NCI-H82 (cell line): ENCODE data around the gene TEX19.
"Not testable (repeated sequence)": the region's sequence is repeated elsewhere in the genome, so short reads cannot be mapped to it uniquely, and the experiment has no call there.

Experiments
- DNase-seq: peaks from one replicate; lab custom pipeline; 2025; lab: John Stamatoyannopoulos, UW

The TEX19 gene

DNA sequence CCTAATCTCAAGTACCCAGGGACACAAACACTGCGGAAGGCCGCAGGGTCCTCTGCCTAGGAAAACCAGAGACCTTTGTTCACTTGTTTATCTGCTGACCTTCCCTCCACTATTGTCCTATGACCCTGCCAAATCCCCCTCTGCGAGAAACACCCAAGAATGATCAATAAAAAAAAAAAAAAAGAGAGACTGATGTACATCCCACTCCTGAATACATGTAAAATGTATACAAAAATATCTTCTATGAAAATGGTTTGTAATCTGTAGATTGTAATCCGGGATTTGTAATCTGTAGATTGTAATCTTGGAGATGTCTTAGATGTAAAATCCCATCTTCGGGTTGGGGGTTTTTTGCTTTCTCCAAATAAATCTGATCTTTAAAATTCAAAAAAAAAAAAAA lies 18.2 kb downstream of the TEX19 start:
- not testable (repeated sequence) for DNase-seq

DNA sequence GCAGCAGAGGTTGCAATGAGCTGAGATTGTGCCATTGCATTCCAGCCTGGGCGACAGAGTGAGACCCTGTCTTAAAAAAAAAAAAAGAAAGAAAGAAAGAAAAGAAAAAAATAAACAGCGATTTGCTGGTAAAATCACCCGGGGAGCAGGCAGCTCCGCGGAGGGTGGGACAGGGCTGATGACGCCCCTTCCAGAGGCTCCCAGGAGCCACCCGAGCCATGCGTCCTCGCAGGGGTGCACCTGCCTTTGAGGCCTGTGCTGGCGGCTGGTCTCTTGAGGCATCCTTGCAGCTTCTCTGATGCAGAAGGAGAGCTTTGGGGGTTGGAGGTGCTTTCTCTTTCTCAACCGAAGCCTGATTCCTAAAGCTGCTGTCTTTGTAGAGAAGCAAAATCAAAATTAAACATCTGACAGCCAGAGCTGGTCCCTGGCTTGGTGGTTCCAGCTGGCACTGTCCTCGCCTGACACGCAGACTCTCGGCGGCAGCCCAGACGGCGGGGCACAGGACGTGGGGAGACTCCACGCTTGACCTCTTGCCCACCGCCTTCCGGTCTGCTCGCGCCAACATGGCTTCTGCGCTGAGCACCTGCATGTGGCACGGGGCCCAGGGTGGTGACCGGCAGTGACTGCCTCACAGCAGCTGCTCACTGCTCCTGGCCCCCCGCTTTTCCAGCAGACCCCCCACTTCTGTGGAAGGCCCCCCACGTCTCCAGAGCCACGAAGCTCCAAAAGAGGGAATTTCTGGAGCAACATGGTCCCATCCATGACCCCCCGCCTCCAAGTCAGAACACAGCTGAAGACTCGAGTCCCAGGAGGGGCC lies 19.1 kb downstream of the TEX19 start:
- DNase-seq, result no peak

DNA sequence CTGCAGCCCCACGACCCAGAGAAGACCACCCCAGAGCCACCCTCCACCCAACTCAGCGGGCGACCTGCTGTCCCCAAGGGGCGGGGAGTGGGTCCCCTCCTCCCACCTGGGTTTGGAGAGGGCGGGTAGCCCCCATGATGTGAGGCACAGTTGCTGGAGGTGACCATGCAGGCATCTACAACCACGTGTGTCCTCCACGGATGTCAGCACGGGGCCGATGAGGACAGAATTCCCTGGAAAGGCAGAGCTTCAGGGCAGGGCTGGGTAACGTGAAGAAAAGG lies 19.6 kb downstream of the TEX19 start:
- no peak for DNase-seq

DNA sequence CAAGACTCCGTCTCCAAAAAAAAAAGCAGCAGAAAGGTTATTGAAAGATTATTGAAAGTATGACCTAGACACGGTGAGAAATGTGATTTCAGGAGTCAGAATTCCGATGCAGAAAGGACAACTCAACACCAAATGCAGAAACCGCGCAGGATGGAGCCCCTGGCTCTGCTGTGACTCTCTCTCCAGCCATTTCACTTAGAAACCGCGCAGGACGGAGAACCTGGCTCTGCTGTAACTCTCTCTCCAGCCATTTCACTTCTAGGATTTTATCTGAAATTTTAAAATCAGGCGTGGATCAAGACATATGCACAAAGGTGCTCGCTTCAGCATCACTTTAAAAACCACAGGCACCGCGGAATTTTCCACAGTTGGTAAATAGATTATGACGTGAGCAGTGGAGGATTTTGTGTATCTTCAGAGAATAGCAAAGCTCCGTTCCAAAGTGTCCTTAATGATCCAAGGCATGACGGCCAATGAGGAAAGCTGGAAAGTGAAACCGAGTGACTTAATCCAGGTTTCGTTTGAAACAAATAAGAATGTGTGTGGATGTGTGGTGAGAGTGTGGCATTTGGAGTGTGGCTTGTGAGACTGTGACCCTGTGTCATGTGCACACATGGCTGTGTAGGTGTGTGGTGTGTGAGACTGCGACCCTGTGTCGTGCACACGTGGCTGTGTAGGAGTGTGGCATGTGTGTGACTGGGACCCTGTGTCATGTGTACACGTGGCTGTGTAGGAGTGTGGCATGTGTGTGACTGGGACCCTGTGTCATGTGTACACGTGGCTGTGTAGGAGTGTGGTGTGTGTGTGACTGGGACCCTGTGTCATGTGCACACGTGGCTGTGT lies 22.0 kb downstream of the TEX19 start:
- peak; percentile 36 for DNase-seq

DNA sequence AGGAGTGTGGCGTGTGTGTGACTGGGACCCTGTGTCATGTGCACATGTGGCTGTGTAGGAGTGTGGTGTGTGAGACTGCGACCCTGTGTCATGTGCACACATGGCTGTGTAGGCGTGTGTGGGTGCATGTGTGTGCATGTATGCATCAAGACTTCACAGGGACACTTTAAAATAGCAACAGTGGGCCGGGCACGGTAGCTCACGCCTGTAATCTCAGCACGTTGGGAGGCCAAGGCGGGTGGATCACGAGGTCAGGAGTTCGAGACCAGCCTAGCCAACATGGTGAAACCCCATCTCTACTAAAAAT lies 22.6 kb downstream of the TEX19 start:
- DNase-seq, result not testable (repeated sequence)

DNA sequence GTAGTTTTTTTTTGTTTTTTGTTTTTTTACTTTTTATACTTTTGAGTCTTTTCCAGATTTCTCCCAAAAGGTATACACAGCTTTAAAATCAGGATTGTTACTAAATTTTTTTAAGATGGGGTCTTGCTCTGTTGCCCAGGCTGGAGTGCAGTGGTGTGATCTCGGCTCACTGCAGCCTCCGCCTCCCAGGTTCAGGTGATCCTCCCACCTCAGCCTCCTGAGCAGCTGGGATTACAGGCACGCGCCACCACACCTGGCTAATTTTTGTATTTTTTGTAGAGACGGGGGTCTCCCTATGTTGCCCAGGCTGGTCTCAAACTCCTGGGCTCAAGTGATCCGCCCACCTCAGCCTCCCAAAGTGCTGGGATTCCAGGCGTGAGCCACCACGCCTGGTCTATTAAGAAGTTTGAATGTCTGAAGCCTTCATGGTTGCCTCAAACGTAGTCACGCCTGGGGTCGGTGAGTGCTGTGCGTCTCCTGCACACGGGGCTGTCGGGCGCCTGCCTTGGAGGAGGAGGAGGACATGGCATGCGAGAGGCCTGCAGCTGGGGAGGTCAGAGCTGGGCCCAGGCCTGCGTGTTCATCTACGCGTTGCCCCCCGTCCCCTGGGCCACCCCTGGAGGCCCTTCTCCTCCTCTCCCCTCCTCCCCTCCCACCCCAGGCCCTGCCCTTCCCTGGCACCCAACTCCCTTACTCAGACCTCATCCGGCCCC lies 23.3 kb downstream of the TEX19 start:
- DNase-seq, result not testable (repeated sequence)

DNA sequence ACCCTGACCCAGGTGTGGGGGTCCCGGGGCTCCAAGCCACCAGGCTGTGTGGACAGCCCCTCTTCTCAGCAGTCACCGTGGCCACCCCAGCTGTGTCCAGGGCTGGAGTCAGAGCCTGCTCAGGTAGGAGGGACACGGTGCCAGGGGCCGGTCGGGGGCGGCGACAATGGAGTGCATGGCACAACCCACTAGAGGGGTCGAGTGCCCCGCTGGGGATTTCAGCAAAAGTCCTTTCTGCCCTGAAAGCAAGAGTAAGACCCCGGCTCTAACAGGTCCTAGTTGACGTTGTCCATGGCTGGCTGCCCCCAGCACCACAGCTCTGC lies 23.8 kb downstream of the TEX19 start:
- no peak for DNase-seq

DNA sequence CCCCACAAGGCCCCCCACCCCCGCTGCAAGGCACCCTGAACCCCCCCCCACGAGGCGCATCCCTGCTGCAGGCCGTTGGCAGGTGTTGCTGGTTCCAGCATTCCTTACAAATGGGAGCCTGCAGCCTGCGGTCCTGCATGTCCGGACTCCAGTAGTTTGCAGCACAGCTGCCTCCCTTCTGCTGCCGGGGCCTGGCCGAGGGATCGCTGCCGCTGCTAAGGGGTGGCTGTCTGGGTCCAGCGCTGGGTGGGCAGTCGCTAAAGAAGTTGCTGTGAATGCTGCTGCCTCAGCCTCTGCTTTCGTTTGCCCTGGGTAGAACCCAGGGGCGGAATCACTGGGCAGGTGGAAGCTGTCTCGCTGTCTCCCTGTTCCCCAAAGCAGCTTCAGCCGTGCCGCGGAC lies 24.4 kb downstream of the TEX19 start:
- no peak for DNase-seq

DNA sequence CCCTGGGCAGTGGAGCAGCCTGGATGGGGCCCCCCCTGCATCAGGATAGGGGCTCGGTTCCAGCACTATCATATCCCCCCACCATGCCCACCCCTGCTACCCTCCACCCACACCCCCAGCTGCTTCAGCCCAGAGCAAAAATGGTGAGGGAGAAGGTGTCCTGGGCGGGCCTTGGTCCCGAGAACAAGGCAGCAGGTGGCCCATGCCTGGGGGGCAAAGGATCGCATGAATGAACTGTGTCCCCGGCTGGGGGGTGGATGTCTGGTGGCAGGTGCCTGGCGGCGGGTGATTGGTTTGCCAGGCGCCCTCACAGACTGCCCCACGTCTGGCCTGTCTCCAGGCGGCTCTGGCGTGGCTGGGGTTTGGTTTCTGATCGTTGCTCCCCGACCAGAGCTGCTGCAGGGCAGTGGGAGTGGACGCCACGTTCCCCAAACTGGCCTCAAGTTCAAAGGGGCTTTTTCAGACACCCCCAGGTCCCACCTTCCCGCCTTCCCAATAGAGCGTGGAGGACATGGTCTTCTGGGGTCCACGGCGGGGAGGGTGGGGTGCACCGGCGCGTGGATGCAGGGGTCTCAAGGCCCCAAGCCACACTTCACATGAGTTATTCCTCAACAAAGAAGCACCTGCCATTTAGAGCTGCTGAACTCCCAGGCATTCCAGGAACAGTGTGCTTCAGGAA lies 25.1 kb downstream of the TEX19 start:
- DNase-seq, result no peak

DNA sequence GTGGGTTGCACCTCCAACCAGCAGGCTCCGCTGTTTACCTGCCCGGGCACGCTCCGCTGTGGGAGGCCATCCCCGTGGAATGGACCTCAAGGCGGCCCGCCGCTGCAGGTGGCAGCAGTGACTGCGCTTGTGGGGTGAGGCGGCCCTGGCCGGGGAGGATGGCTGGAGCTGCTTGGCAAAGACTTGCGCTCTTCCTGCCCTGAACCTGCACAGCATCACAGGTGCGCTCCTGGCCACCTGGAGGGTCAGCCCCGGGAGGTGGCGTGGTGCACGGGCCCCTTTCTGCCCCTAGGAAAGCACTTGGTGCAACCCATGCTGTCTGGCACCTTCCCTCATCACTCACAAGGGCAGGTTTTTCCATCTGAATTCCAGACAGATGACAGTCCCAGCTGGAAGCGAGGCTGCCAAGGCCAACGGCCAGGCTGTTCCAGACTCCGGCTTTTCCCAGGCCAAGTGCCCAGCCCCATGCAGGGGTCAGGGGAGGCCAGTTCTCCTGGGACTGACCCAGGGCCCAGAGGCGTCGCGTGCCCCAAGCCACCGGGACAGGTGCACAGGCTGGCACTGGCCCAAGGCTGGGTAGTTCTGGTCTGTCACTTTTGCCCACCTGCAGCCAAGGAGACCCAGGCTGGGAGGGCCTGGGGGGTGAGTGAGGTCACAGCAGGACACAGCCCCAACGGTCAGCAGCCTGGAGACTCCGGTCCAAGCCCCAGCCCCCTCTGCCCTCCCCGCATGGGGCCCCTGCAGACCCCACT lies 25.9 kb downstream of the TEX19 start:
- peak; percentile 29 for DNase-seq

DNA sequence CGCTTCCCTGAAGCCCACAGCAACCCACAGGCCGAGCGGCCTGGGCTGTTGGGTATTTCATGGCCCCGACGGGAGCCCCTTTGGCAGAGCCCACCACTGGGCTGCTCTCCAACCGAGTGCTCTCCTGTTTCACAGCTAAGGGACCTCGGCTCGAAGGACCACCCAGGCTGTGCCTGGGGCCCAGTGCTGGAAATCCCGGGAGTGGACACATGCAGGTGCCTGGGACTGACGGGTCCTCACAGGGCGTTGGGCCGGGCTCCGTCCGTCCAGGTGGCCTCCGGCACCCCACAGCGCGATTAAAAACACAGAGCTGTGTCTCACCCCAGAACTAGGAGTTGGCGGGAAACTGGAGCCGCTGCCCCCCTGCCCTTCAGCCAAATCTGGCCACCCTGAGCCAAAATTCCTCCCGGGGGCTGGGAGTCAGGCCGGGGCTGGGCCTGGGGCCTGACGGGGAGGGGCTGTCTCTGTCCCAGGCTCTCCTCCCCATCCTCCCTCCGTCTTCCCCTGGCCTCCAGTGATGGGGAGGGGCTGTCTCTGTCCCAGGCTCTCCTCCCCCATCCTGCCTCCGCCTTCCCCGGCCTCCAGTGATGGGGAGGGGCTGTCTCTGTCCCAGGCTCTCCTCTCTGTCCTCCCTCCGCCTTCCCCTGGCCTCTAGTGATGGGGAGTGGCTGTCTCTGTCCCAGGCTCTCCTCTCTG lies 26.7 kb downstream of the TEX19 start:
- no peak for DNase-seq

DNA sequence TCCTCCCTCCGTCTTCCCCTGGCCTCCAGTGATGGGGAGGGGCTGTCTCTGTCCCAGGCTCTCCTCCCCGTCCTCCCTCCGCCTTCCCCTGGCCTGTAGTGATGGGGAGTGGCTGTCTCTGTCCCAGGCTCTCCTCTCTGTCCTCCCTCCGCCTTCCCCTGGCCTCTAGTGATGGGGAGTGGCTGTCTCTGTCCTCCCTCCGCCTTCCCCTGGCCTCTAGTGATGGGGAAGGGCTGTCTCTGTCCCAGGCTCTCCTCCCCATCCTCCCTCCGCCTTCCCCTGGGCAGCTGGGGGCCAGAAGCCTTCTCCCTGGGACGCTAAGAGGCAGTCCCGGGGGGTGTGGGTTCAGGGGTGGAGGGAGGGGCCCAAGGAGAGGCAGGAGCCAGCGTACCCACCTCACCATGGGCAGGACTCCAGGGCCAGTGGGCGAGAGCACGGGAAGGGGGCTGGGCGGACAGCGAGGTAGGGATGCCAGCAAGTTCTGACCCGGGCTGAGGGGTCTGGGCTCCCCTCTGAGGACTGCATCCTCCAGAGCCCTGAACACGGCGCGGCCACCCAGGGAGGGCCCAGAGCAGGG lies 27.3 kb downstream of the TEX19 start:
- no peak for DNase-seq

DNA sequence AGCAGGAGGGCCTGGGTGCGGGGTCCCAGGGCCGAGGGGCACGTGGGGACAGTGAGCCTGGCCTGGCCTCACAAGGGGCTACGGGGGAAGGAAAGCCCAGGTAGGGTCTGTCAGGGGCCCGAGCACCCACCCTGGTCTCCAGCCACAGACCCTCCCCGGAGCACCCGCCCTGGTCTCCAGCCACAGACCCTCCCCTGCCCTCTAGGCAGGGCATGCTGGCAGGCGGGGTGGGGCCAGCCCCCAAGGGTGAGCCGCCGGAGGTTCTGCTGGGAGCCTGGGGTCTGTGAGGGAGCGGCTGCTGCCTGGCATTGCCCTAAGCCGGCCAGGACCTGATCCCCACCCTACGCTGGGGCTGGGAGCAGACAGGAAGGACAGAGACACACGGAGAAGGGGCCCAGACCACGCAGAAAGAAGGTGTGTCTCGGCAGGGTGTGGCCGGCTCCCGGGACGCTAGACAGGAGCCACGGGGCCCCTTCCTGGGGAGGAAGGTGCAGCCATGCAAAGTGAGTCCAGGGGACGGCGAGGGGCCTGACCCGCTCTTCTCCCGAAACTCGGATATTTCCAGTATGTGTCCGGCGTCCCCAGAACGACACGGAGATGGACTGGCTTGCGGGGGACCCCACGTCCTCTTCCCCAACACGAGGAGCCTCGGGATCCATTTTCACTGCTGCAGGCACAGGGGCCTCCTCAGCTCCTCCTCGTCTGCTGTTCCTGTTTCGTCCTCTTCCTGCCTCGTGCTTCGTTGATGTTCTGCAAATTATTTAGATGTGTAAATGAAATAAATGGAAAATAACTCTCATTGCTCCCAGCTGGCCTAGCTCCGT lies 28.0 kb downstream of the TEX19 start:
- DNase-seq, result no peak

DNA sequence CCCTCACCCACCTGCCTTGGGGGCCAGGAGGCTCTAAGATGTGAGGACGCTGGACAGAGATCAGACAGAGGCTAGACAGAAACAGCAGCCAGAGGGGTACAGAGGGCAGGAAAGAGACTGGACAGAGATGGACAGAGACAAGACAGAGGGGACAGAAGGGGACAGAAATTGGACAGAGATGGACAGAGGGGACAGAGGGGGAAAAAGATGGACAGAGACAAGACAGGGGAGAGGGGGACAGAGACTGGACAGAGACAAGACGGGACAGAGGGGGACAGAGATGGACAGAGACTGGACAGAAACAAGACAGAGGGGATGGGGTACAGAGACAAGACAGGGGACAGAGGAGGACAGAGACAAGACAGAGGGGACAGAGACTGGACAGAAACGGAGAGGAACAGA lies 28.7 kb downstream of the TEX19 start:
- DNase-seq, result no peak

DNA sequence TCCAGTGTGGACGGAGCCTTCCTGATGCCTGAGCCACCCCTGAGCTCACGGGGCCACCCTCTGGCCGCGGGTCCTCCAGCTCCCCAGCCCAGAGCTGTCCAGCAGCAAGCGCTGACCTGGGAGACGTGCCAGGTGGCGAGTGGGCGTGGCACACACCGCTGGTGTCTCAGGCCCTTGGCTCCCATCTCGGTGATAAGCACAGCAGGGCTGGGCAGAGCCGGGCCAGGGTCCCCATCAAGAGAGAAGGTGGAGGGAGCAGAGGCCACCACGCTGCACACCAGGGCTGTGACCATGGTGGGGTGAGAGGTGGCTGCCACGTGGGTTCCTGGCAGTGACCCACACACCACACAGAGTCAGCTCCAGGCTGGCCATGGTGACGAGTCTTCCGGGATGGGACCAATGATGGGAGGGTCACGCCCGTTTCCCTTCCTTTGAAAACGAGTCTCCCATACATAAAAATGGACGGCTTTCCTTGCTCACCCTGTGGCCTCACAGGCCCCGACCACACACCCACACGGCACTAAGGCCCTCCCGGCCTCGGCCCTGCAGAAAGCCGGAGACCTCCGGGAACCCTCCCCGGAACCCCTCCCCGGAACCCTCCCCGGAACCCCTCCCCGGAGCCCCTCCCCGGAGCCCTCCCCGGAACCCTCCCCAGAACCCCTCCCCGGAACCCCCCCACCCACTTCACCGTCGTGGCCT lies 29.3 kb downstream of the TEX19 start:
- DNase-seq, result no peak

DNA sequence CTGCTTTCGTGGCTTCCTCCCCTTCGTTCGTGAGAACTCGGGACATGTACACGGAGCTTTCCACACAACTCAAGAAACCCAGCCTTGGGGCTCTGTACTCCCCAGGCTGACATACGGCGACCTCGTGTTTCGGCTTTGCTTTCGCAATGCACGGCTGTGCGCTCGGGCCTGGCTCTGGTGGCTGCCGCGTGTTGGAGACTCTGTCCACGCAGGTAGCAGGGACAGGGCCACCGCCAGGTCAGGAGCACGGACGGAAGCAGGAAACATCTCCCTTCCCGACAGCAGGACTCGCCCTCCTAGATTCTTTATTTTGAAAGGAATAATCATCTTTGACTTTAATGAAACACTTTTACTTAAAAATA lies 29.9 kb downstream of the TEX19 start:
- no peak for DNase-seq

DNA sequence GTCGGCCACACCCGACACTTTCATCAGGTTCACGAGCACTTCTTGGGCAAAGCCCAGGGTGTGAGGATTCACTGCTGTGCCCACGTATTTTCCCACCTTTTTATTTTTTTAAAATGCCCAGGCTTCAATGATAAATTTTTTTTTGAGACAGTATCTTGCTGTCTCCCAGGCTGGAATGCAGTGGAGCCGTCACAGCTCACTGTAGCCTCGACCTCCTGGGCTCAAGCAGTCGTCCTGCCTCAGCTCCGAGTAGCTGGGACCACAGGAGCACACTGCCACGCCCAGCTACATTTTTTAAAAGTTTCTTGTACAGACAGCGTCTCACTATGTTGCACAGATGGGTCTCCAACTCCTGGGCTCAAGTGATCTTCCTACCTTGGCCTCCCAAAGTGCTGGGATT lies 30.3 kb downstream of the TEX19 start:
- DNase-seq, result peak; percentile 70

DNA sequence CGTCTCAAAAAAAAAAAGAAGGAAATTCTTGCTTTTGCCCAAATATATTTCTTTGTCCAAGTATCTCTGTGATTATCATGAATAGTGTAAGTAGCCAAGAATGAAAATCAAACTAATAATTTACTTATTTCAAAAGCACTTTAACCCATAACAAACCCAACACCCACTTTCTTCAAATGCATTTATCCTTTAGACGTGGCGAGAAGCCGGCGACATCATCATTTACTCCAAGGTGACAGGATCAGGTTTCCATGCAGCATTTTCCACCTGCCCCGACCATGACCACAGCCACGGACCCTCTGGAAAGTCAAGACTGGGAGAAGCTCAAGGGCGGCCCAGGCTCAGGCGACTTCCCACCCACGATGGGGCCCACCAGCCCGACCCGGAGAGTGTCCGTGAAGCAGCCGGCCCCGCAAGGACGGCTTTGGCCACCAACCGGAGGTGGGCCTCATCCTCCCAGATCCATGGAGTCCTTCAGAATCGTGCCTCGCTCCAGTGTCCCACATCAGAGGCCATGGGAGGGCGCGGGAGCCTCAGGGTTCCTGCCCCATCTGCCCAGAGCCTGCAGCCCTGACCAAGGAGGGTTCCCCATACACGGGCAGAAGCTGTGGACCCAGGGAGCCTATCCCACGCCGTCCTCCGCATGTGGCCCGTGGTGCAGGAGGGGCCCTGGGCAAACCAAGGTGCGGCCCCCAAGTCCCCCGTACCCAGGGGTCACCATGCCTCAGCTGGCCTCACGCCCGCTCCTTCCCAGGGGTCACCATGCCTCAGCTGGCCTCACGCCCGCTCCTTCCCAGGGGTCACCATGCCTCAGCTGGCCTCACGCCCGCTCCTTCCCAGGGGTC lies 31.2 kb downstream of the TEX19 start:
- no peak for DNase-seq
